GM23248 (cell line): ENCODE results near the gene FAM234B.

Source experiments
- EZH2 ChIP-seq: fragments of 200-600 bp; sonication (generic); IDR thresholded peaks from 2 replicates; pipeline ENCODE4 v1.6.1; 2018; ENCODE audit warnings: antibody characterized with exemption, mild to moderate bottlenecking; ENCODE audit not compliant: insufficient read depth, poor library complexity, severe bottlenecking
- EZH2phosphoT487 ChIP-seq: fragments of 200-600 bp; sonication (generic); IDR thresholded peaks from 2 replicates; pipeline ENCODE4 v1.6.1; 2018; ENCODE audit warnings: antibody characterized with exemption, moderate library complexity, mild to moderate bottlenecking, low read depth; ENCODE audit not compliant: insufficient read depth

- no peak for TF ChIP-seq EZH2phosphoT487
- no peak for TF ChIP-seq EZH2
Measured at GRCh38 chr12:12999271-12999958, 44.8 kb upstream of the FAM234B start.
